Activated T-helper 1 cell treated with anti-CD3 and anti-CD28 coated beads, Interleukin-12 subunit alpha, Interleukin-12 subunit beta, Interleukin-2, Interleukin-4 antibody, amounts not matched to agents 30 ng/mL and 10 ng/mL and 1 ng/mL, durations not matched to agents 14 hours and 24 hours and 36 hours (primary cell): Measurements from ENCODE around the gene ING4. TPM values are rescaled to one million over a fixed set of nuclear protein-coding genes. Genes with fewer than 3 reads are reported as not detected.

ENCODE experiments used
- DNase-seq: peaks from one replicate; pipeline ENCODE4 v3.0.0; 2021; ENCODE audit warnings: low spot score
- H3K27ac Mint-ChIP-seq: one replicate; pipeline ENCODE4 v1.8.0; 2021; ENCODE audit warnings: mild to moderate bottlenecking, mixed read lengths
- H3K27me3 Mint-ChIP-seq: one replicate; pipeline ENCODE4 v1.8.0; 2022; ENCODE audit warnings: mild to moderate bottlenecking, moderate library complexity, mixed read lengths; ENCODE audit not compliant: insufficient read depth
- H3K36me3 Mint-ChIP-seq: one replicate; pipeline ENCODE4 v1.8.0; 2021; ENCODE audit warnings: low read depth, mixed read lengths
- H3K4me1 Mint-ChIP-seq: one replicate; pipeline ENCODE4 v1.8.0; 2021; ENCODE audit warnings: low read depth, mixed read lengths
- H3K4me3 Mint-ChIP-seq: one replicate; pipeline ENCODE4 v1.8.0; 2021; ENCODE audit warnings: mild to moderate bottlenecking, moderate library complexity, mixed read lengths
- H3K9me3 Mint-ChIP-seq: one replicate; pipeline ENCODE4 v1.8.0; 2021; ENCODE audit warnings: mixed read lengths
- intact Hi-C: fragments of 100-400 bp; cut with micrococcal nuclease; formaldehyde crosslinking; loops from one replicate; pipeline ENCODE4 v1.15.1; 2024
- total RNA-seq: library from RNA; stranded (reverse); gene quantifications from 2 replicates; pipeline ENCODE4 v1.2.3, GENCODE V29; 2022

Gene ING4
- total RNA-seq, 1 donor from 2014 or later: 14.6 TPM

- Mint-ChIP-seq H3K4me3 (no peak overlapping the region), H3K36me3 (peaks cover 53% of the 10 kb centered on the region)
- intact Hi-C loops: no loop called here
Measured at GRCh38 chr12:6666211-6666610, 3.3 kb upstream of the ING4 start.

DNA sequence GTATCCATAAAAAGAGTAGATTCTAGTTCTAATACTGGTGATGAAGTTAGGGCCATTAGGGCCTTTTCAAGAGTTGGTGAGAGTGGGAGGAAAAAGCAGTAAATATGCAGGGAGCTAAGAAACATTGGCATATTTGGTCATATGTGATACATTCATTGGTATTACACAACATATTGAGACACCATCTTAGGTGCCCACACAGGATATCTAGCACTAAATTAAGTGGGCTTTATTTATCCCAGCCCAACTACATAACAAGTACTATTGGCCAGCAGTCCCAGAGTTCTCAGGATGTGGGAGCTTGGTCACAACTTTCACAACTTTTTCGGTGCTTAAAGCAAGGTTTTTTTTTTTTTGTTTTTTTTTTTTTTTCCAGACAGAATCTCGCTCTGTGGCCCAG, 2.0 kb upstream of the ING4 start:
- intact Hi-C loops: loop anchor here (5.0 kb wide), 1 partner anchor 202 kb away; the partner anchor contains the start of gene TPI1
- peak overlapping the region; percentile 42 for H3K27ac Mint-ChIP-seq
- no peaks in the 10 kb centered on the region for H3K9me3 Mint-ChIP-seq
- H3K36me3 Mint-ChIP-seq: peaks cover 43% of the 10 kb centered on the region
- H3K27me3 Mint-ChIP-seq: no peaks in the 10 kb centered on the region
- H3K4me3 Mint-ChIP-seq: no peak overlapping the region
- no peak for DNase-seq
- peaks cover 30% of the 10 kb centered on the region for H3K4me1 Mint-ChIP-seq

More at GRCh38 chr12:6666211-6666610, 3.3 kb upstream of the ING4 start:
- Mint-ChIP-seq H3K9me3 (no peaks in the 10 kb centered on the region), H3K27ac (no peak overlapping the region), H3K4me1 (peaks cover 30% of the 10 kb centered on the region), H3K27me3 (no peaks in the 10 kb centered on the region)
- DNase-seq: no peak

- no peak for DNase-seq
- peaks cover 31% of the 10 kb centered on the region for H3K36me3 Mint-ChIP-seq
- intact Hi-C loops: loop anchor here (5.0 kb wide), 1 partner anchor 205 kb away; the partner anchor contains the start of gene TPI1
- no peaks in the 10 kb centered on the region for H3K27me3 Mint-ChIP-seq
- peak overlapping the region; percentile 89 for H3K4me3 Mint-ChIP-seq
- H3K27ac Mint-ChIP-seq: peak overlapping the region; percentile 91
- peaks cover 30% of the 10 kb centered on the region for H3K4me1 Mint-ChIP-seq
- no peaks in the 10 kb centered on the region for H3K9me3 Mint-ChIP-seq
Measured at GRCh38 chr12:6662602-6662905, 365 bp downstream of the ING4 start.

DNA sequence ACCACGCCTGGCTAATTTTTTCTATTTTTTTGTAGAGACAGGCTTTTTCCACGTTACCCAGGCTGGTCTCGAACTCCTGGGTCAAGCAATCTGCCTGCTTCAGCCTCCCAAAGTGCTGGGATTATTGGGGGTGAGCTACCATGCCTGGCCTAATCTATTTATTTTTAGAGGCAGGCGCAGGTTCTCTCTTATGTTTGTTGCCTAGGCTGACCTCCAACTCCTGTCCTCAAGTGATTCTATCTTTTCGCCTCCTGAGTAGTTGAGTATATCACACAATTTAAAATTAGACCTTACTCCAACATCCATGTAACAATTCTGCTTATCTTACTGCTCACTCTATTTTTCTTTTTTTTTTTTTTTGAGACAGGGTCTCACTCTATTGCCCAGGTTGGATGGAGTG, 8.9 kb downstream of the ING4 start:
- Mint-ChIP-seq H3K27me3 (no peaks in the 10 kb centered on the region), H3K27ac (no peak overlapping the region), H3K9me3 (no peaks in the 10 kb centered on the region), H3K36me3 (peaks cover 25% of the 10 kb centered on the region), H3K4me1 (no peaks in the 10 kb centered on the region), H3K4me3 (no peak overlapping the region)
- no peak for DNase-seq
- intact Hi-C loops: no loop called here

DNA sequence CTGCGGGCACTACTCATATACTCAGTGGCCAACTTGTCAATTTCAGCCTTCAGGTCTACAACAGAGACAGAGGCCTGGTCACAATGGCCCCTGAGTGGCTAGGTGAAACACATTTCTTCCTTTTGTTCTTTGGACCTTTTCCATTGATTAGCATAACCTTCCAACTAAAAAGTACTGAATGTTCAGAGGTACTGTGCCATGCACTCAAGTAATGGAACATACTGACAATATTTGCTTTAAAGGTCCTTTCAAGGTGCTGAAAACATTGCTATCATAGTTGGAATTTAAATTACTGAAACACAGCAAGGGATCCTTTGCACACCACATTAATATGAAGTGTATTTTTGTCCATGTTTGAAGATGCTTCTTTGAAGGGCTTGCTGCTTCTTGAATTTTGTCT, 9.6 kb downstream of the ING4 start:
- Mint-ChIP-seq H3K4me1 (no peaks in the 10 kb centered on the region), H3K36me3 (peaks cover 22% of the 10 kb centered on the region), H3K27ac (no peak overlapping the region), H3K9me3 (no peaks in the 10 kb centered on the region), H3K27me3 (no peaks in the 10 kb centered on the region), H3K4me3 (no peak overlapping the region)
- intact Hi-C loops: no loop called here
- no peak for DNase-seq

DNA sequence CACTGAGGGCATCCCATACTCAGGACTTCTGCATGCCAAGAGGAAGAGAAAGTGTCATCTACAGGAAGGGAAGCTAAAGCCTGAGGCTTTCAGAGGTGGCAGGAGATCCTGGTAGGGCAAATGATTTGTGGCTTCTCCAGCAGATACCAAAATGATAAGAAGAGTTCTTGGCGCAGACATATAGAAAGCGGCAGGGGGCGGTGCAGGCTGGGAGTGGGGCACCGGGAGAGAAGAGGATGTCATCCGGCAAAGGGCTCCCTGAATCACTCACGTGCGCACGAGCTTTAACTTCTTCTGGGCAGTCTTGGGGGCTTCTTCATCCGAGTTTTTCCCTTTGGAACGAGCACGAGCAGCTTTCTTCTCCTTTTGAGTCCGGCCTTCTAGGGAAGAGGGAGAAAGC, 10.5 kb downstream of the ING4 start:
- DNase-seq: no peak
- Mint-ChIP-seq H3K27me3 (no peaks in the 10 kb centered on the region), H3K4me1 (no peaks in the 10 kb centered on the region), H3K9me3 (no peaks in the 10 kb centered on the region), H3K36me3 (peaks cover 24% of the 10 kb centered on the region), H3K4me3 (no peak overlapping the region), H3K27ac (no peak overlapping the region)
- intact Hi-C loops: no loop called here

DNA sequence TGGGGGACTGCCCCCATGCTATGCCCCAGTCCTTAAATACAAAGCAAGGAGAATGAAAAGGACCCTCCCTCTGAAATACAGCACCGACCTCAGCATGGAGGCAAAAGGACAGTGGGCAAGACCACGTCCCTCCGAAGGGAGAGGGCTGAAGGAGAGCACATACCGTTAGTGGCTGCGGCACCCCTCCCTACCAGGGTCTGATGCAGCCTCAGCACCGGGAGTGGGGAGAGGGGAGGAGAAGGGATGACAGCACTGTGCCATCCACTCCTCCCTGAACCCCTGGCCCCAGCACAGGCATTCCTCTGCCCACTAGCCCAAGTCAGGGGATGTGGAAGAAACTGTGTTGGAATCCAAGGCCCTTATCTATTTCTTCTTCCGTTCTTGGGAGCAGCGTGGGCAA, 12.1 kb downstream of the ING4 start:
- no peaks in the 10 kb centered on the region for H3K9me3 Mint-ChIP-seq
- intact Hi-C loops: no loop called here
- peaks cover 29% of the 10 kb centered on the region for H3K36me3 Mint-ChIP-seq
- no peaks in the 10 kb centered on the region for H3K27me3 Mint-ChIP-seq
- H3K4me3 Mint-ChIP-seq: no peak overlapping the region
- no peak for DNase-seq
- peaks cover 9% of the 10 kb centered on the region for H3K4me1 Mint-ChIP-seq
- H3K27ac Mint-ChIP-seq: no peak overlapping the region

DNA sequence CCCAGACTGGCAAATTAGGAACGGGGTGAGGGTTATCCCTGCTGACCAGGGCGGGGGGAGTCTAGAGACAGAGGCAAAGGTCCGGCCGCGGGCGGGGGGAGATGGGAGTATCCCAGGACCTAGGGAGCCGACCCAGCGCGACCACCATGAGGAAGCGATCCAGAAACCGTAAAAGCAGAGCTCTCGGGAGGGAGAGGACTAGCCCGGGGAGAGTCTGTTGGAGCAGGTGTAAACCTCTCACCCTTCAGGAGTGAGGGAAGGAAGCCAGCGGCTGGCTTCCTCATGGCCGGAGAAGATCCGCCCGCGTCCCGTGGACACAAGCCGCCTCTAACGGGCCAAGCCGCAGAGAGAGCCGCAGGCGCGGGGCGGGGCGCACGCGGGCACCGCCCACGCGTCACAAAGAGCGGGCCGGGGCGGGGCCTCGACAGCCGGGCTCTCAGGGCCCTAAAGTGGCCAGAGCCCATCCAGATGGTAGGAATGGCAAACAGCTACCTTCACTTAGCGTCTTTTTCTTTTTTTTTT, 15.8 kb downstream of the ING4 start, which contains the start of gene ACRBP:
ACRBP (minus strand) TSS at position 350 of the 522 bp plus-strand sequence; CDS start at position 284, 66 bp downstream.
- Mint-ChIP-seq H3K9me3 (peaks cover 21% of the 10 kb centered on the region), H3K4me3 (peak within 1 kb of the TSS; percentile 61), H3K27me3 (peaks cover 1% of the 10 kb centered on the region), H3K27ac (peak within 1 kb of the TSS; percentile 30), H3K4me1 (peaks cover 14% of the 10 kb centered on the region), H3K36me3 (peaks cover 27% of the 10 kb centered on the region)
- intact Hi-C loops: no loop called here
- peak; percentile 28 for DNase-seq

DNA sequence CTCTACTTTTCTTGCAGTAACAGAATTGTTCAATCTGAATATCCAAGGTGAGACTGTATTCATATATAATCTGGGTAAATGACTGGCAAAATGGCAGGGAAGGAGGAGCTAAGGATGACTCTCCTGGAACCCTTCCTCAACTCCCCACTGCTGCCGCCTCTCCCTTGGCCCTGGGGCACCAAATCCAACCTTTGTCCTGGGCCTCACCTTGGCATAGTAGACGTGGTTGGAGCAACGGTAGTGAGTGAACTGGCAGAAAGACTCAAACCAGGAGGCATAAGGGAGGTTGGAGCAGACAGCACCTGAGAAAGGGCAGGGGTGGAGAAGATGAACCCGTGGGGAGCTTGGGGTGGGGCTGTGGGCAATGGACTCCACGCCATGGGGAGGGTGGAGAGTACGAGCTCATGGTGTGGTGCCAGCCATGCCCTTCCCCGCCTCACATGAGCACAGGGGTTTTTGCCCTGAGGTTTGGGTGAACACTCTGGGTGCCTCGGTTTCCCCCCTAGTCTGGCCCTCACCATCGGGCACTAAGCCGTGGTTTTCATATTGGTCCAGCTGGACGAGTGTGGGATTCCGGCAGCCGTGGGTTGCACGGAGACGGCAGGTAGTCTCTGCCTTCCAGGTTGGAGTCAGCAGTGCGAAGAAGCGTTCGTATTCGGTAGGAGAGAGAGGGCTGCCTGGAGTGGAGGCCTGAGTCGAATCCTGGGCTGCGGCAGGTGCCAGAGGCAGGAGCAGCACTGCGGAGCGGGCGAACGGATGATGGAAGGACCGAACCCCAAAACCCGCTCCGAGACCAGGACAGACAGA, 16.4 kb downstream of the ING4 start:
- H3K4me3 Mint-ChIP-seq: peak overlapping the region; percentile 61
- H3K27ac Mint-ChIP-seq: peak overlapping the region; percentile 30

DNA sequence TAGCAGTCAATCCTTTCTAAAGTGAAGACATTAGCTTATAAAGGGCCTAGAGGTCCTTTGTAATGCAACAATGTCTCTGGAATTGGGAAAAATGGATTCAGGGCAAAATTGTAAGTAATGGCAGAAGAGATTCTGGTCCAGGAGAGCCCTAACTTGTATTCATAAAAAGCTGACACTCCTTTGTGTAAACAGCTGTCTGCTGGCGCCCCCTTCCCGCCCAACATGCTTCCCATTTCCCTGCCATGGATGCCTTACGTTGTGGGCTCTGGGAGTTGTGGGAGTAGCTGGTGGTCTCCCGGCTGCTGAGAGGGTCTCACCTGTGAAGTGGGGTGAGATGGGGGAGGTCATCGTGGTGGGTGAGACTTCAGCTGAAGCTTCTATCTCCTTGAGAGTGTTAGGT, 18.0 kb downstream of the ING4 start:
- peaks cover 24% of the 10 kb centered on the region for H3K36me3 Mint-ChIP-seq
- intact Hi-C loops: no loop called here
- no peak overlapping the region for H3K27ac Mint-ChIP-seq
- H3K4me1 Mint-ChIP-seq: peaks cover 14% of the 10 kb centered on the region
- H3K4me3 Mint-ChIP-seq: no peak overlapping the region
- H3K9me3 Mint-ChIP-seq: peaks cover 21% of the 10 kb centered on the region
- DNase-seq: no peak
- peaks cover 10% of the 10 kb centered on the region for H3K27me3 Mint-ChIP-seq

More for the DNA sequence above, 16.4 kb downstream of the ING4 start:
- peaks cover 14% of the 10 kb centered on the region for H3K4me1 Mint-ChIP-seq
- DNase-seq: no peak
- intact Hi-C loops: no loop called here
- H3K36me3 Mint-ChIP-seq: peaks cover 25% of the 10 kb centered on the region
- peaks cover 21% of the 10 kb centered on the region for H3K9me3 Mint-ChIP-seq
- peaks cover 4% of the 10 kb centered on the region for H3K27me3 Mint-ChIP-seq

- peaks cover 10% of the 10 kb centered on the region for H3K27me3 Mint-ChIP-seq
- H3K36me3 Mint-ChIP-seq: peaks cover 24% of the 10 kb centered on the region
- no peak overlapping the region for H3K27ac Mint-ChIP-seq
- H3K4me3 Mint-ChIP-seq: no peak overlapping the region
- H3K9me3 Mint-ChIP-seq: peaks cover 21% of the 10 kb centered on the region
- DNase-seq: no peak
- intact Hi-C loops: no loop called here
- H3K4me1 Mint-ChIP-seq: peaks cover 14% of the 10 kb centered on the region
Measured at GRCh38 chr12:6644257-6644596, 18.7 kb downstream of the ING4 start.

DNA sequence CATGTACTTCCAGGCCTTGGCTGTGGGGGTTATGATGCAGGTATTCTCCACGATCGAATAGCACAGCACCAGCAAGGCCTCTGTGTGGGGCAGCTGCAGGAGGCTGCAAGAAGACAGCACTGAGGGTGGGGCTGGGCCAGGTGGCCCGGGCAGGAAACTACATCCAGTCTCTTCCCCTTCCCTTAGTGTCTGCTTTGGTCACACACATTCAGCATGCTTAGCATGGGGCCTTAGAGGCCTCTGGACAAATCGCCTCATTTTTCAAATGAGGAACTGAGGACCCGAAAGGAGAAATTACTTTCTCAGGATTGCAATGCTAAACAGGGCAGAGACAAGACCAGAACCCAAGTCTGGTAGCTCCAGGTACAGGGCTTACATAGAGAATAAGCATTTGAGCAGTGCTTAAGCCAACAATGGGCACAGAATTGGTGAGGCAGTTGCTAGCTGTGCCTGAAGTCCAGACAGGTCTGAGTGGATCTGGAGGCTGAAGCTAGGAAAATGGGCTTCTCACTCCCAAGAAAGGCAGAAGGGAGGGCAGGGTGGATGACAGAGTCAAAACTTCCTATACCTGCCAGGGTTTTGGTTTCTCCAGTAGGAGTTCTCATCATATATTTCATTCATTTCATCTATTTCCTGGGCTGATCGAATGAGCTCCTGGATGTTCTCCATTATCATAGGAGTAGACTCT, 19.2 kb downstream of the ING4 start:
- H3K27me3 Mint-ChIP-seq: peaks cover 10% of the 10 kb centered on the region
- no peak overlapping the region for H3K4me3 Mint-ChIP-seq
- peaks cover 21% of the 10 kb centered on the region for H3K9me3 Mint-ChIP-seq
- peaks cover 24% of the 10 kb centered on the region for H3K36me3 Mint-ChIP-seq
- H3K4me1 Mint-ChIP-seq: peaks cover 14% of the 10 kb centered on the region
- H3K27ac Mint-ChIP-seq: no peak overlapping the region
- no peak for DNase-seq
- intact Hi-C loops: no loop called here

- intact Hi-C loops: no loop called here
- DNase-seq: no peak
- Mint-ChIP-seq H3K9me3 (peaks cover 21% of the 10 kb centered on the region), H3K4me3 (no peak overlapping the region), H3K4me1 (peaks cover 10% of the 10 kb centered on the region), H3K27me3 (peaks cover 10% of the 10 kb centered on the region), H3K36me3 (peaks cover 11% of the 10 kb centered on the region), H3K27ac (no peak overlapping the region)
Measured at GRCh38 chr12:6641131-6641530, 21.8 kb downstream of the ING4 start.
